GM19395 (cell line): ENCODE measurements around the gene CCL24.
"Not testable (repeated sequence)": the region's sequence is repeated elsewhere in the genome, so short reads cannot be mapped to it uniquely, and the experiment has no call there.

Experiments
- ATAC-seq: cut with Tn5 transposase; IDR thresholded peaks from one replicate; pipeline ENCODE4 v1.9.1; 2021; ENCODE audit warnings: mild to moderate bottlenecking, moderate library complexity; ENCODE audit not compliant: unreplicated experiment

The CCL24 gene

GRCh38 chr7:75788154-75788847, 25.3 kb downstream of the CCL24 start:
- ATAC-seq: not testable (repeated sequence)

GRCh38 chr7:75783058-75783457, 30.5 kb downstream of the CCL24 start:
- ATAC-seq: not testable (repeated sequence)

- ATAC-seq: not testable (repeated sequence)
Measured at GRCh38 chr7:75780647-75781273, 32.8 kb downstream of the CCL24 start.

- not testable (repeated sequence) for ATAC-seq
Measured at GRCh38 chr7:75779516-75779915, 34.1 kb downstream of the CCL24 start.

- ATAC-seq: not testable (repeated sequence)
Measured at GRCh38 chr7:75779035-75779434, 34.6 kb downstream of the CCL24 start.

GRCh38 chr7:75776295-75776971, 37.2 kb downstream of the CCL24 start:
- no peak for ATAC-seq

- ATAC-seq: not testable (repeated sequence)
Measured at GRCh38 chr7:75773958-75774357, 39.6 kb downstream of the CCL24 start.

- no peak for ATAC-seq
Measured at GRCh38 chr7:75772081-75773077, 41.2 kb downstream of the CCL24 start, which contains the start of gene CCL26. Gene CCL26 (minus strand): TSS chr7:75772211. CDS start chr7:75772176, 35 bp downstream.

- ATAC-seq: no peak
Measured at GRCh38 chr7:75771224-75771623, 42.4 kb downstream of the CCL24 start.

- no peak for ATAC-seq
Measured at GRCh38 chr7:75762350-75762917, 51.2 kb downstream of the CCL24 start.

- ATAC-seq: not testable (repeated sequence)
Measured at GRCh38 chr7:75761801-75762200, 51.8 kb downstream of the CCL24 start.
